HG03442 (cell line): Measurements from ENCODE around the gene MYL5.
"Not testable (repeated sequence)": the region's sequence is repeated elsewhere in the genome, so short reads cannot be mapped to it uniquely, and the experiment has no call there.

Experiments
- ATAC-seq: cut with Tn5 transposase; IDR thresholded peaks from one replicate; pipeline ENCODE4 v1.9.1; 2021; ENCODE audit warnings: mild to moderate bottlenecking, moderate library complexity; ENCODE audit not compliant: unreplicated experiment

MYL5 gene

GRCh38 chr4:635851-636627, 38.3 kb upstream of the MYL5 start:
- no peak for ATAC-seq

- no peak for ATAC-seq
Measured at GRCh38 chr4:636628-637159, 37.6 kb upstream of the MYL5 start.

DNA sequence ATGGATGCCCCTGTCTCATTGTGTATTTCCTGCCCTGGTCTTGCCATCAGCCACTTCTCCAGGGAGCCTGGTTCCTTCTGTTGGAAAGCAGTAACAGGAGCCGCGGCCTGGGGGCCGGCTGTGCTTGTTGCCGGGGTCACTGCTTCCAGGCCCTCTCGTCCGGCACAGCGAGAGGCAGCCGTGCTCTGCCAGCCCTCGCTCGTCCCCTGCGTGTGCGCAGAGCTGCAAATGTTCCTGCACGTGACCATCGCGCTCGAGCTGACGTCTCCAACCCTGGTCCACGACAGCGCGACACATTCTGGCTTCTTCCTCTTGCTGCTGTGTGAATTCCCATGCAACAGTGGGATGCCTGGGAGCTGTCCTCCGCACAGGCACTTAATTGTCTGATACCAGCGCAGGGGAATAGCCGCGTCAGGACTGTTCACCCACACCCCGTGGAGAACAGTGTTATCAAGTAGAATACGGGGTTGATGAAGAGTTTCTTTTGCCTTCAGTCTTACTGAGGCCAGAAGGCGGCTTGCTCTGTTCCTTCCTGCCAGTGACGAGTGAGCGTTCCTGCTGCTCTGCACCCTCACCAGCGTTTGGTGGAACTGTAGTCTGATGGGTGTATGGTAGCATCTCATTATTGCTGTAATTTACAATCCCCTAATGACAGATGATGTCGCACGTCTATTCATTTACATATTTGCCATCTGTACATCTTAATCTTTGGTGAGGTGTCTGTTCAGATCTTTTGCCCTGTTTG, 36.6 kb upstream of the MYL5 start:
- ATAC-seq = no peak

GRCh38 chr4:642366-642765, 32.0 kb upstream of the MYL5 start:
- ATAC-seq = not testable (repeated sequence)

GRCh38 chr4:646460-646859, 27.9 kb upstream of the MYL5 start:
- ATAC-seq = no peak

DNA sequence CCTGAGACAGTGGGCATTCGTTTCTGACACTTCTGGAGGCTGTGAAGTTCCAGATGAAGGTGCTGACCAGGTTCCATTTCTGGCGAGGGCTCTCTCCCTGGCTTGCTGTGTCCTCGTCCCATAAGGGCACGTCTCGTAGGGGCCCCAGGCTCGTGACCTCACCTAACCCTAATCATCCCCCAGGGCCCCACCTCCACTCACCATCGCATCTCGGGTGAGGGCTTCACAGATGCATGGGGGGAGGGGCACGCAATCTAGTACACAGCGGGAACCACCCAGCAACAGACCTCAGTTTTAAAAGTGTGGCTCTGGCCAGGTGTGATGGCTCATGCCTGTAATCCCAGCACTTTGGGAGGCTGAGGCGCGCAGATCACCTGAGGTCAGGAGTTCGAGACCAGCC, 26.9 kb upstream of the MYL5 start:
- ATAC-seq = no peak

DNA sequence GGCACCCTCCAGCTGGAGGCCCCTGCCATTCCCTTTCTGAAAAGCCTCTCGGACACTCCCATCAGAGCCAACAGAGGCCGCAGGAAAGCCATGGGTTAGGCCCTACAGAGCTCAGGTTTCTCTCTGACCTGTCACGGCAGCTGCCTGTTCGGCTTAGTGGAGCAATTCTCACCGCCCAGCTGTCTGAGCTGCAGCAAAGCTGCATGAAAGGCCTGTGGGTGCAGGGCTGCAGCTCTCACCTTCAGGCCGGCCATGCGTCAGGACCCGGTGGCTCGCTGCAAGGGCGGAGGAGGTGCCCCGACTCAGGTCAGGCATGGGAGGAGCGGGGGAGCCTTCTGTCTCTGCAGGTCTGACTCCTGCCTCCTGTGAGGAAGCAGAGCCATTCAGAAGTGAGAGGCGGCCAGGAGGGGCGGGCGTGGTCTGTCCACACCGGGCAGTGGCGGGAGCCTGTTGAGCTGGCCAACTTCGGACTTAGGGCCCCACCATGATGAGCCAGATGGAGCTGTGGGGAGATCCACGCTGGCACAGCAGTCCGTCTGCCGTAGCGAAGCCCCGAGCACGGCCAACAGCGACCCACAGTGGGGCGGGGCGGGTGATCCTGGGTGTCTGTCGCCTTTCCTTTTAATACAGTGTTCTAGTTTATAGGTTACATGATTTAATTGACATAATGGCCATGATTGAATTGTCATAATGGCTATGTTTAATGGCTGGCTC, 25.6 kb upstream of the MYL5 start:
- ATAC-seq = no peak

- no peak for ATAC-seq
Measured at GRCh38 chr4:649293-649625, 25.1 kb upstream of the MYL5 start.

DNA sequence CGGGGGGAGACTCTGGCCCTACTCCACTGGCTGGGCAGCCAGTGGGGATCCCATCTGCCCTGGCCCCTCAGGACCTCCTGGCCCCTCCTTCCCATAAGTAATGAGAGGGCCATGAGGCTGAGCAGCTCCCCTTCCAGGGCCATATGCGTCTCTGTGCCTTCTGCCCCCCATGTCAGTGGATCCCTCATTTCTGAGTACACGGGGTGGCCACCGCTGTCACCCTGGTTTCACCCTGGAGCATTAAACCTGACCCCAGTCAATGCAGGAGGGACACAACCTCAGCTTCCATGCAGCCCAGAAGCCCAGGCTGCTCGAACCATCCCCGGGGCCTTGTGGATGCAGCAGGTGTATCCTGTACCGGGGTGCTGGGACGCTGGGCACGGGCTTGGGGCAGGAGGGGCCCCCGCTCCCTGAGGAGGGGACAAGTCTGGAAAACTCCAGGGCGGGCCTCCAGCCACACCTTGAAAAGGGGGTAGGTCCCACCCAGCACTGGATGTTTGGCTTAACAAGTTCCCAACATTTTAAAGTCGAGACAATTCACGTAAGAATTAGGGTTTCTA, 24.5 kb upstream of the MYL5 start:
- no peak for ATAC-seq

GRCh38 chr4:650461-650860, 23.9 kb upstream of the MYL5 start:
- no peak for ATAC-seq

DNA sequence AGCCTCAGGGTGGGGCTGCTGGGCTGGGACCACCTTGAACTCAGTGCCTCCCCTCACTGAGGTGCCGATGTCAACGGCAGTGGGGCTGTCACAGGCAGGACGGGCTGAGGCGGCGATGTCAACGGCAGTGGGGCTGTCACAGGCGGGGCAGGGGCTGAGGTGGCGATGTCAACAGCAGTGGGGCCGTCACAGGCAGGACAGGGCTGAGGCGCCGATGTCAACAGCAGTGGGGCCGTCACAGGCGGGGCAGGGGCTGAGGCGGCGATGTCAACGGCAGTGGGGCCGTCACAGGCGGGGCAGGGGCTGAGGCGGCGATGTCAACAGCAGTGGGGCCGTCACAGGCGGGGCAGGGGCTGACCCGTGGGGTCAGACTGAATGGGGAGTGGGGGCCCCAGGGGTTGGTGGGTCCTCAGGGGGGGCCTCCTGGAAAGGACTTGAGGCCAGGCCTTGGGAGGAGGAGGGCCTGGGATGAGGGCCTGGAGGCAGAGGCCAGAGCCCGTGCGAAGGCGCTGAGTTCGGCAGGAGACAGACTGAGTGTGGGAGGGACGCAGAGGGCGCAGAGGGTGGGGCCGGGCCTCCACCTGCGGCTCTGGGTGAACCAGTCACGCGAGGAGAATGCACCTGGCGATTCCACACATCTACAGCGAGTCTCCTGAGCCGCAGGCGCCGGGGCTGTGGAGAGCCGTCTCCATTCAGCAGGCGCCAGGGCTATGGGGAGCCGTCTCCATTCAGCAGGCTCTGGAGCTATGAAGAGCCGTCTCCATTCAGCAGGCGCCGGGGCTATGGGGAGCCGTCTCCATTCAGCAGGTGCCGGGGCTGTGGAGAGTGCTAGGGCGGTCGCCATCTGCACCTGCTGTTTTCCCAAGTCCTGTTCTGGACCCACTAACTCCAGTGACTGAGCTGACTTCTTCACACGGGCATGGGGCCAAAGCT, 23.1 kb upstream of the MYL5 start:
- ATAC-seq = no peak

- ATAC-seq = no peak
Measured at GRCh38 chr4:651884-652642, 22.3 kb upstream of the MYL5 start.

- no peak for ATAC-seq
Measured at GRCh38 chr4:653080-653821, 21.1 kb upstream of the MYL5 start.

DNA sequence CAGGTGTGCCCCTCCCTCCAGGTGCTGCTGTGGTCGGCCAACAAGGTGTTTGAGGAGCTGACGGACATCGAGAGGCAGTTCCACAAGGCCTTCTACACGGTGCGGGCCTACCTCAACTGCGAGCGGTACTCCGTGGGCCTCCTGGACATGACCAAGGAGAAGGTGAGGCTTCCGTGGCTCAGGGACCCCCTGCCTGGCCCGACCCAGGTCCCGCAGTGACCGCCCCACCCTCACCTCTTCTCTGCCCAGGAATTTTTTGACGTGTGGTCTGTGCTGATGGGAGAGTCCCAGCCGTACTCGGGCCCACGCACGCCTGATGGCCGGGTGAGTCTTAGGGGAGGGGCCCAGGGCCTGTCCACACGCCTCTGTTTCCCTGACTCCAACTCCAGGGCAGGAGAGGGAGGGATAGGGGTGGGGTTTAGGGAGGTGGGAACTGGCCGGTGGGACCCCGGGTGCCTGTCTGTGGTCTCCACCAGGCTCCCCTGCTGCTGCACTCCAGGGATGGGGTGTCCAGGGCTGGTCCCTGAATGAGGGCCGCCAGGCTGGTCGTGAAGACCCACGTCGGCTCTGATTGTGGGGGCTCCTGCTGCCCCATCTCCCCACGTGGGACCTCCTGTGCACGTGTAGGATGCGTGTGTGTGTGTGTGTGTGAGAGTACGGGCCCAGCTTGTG, 20.4 kb upstream of the MYL5 start:
- ATAC-seq = no peak

DNA sequence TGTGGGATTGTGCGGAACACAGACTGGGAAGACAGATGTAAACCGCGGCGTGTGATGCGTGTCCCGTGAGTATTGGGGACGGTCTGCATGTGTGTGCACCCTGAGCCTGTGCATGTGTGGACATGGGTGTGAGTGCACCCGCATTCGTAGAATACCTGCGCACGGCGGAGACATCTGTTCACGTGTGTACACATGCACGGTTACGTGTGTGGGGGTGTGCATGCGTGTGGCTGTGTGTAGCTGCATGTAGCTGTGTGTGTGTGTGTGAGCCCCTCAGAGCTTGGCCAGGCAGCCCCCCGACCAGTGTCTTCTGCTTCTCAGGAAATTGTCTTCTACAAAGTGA, 19.9 kb upstream of the MYL5 start:
- ATAC-seq = no peak

GRCh38 chr4:654871-655463, 19.4 kb upstream of the MYL5 start:
- ATAC-seq = no peak

DNA sequence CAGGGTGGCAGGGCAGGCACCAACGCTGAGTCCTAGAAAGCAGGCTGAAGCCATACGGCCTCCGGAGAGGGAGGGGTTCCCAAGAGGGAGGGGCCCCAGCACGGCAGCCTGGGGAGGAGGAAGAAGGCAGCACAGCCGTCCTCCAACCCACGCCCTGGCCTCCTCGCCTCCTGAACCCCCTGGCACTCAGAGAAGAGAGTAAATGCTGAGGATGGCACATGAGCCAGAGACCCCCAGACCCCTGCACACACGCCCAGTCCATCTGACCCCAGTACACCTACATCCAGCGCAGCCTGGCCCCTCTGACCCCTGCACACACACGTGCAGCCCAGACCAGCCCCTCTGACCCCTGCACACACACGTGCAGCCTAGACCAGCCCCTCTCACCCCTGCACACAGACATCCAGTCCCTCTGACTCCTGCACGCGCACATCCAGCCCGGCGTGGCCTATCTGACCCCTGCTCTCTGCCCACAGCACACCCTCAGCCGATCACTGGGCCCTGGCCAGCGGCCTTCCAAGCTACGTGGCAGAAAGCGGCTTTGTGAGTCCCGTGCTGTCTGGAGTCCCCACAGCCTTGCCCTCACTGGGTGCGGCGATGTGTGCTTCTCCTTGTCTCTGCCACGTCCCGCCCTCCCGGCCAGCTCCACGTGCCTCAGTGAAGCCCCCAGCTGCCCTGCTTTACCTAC, 18.7 kb upstream of the MYL5 start:
- no peak for ATAC-seq
